Femur (tissue), 1 donor: ENCODE results near the gene MAP1LC3B2.

Source experiments
- DNase-seq: peaks from one replicate; pipeline ENCODE4 v3.0.0-alpha.2; 2017

Gene MAP1LC3B2

DNA sequence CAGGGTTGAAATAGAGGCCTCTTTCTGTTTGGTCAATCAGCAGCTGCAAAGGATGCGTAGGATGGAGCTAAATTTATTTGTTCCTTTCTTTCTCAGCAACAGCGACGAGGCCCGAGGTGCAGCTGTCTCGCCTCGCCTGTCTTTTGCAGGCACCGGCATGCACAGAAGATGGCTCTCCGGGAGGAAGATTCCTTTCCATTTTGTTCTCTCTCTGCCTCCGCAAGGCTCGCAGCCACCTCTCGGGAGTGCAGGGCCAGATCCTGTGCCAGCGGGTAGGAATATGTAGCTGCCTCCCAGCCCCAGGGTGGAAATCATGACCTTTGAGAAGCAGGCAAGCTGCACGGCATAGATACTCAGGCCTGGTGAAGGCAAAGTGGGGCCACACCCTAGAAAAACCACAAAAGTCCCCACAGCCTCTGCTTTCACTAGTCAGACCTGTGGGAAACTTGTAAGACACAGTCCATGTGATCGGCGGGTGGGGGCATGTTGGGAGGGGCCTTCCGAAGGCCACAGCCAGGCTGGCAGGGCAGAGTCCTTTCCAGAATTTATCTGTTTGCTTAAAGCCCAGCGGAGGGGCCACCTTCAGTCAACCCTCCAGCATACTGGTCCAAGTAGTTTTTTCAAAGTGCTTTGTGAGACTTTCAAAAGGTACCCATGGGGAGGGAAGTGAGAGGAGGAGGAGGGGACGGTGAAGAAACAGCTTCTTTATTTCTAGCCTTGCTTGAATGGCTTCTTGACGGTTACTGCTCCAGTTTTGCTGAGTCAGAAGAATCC lies at the start of gene MAP1LC3B2:
Gene MAP1LC3B2 (plus strand): TSS at position 220 of the 774 bp plus-strand sequence. CDS start 16,562 bp downstream, outside the sequence.
- peak; percentile 86 for DNase-seq

DNA sequence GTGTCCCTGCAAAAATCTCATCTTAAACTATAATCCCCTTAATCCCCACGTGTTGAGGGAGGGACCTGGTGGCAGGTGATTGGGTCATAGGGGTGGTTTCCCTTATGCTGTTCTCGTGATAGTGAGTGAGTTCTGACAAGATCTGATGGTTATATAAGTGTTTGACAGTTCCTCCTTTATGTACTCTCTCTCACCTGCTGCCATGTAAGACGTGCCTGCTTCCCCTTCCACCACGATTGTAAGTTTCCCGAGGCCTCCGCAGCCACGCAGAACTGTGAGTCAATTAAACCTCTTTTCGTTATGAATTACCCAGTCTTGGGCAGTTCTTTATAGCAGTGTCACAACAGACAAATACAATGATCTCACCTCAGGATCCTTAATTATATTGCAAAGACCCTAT lies 45.2 kb upstream of the MAP1LC3B2 start:
- no peak for DNase-seq

DNA sequence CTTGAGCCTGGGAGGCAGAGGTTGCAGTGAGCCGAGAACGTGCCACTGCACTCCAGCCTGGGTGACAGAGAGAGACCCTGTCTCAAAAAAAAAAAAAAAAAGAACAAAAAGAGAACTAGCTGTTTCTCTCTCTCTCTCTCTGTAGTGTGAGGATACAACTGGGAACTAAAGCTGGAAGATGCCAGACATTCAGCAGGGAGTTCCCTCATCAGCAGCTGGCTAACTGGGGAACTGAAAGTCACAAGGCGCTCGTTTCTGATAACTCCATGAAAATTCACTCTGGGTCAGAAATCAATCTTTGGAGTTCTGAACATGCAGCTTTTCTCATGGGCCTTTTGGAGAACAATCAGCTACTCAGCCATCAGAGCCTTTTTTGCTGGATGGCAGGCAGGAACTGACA lies 43.5 kb upstream of the MAP1LC3B2 start:
- no peak for DNase-seq

DNA sequence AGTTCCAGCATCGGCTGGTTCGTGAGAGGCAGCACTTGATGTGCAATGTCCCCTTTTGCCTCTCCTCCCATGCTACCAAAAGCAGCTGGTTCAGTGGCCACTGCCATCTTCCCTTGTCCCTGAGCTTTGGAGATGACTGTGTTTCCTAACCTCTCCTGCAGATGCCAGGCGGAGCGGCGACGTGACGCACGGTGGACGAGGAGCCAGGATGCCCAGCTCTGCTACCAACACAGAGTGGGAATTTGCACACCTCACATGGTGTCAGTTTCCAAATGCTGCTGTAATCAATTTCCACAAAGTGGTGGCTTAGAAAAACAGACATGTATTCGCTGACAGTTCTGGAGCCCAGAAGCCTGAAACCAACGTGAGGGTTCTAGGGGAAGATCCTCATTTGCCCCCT lies 42.5 kb upstream of the MAP1LC3B2 start:
- DNase-seq = no peak

DNA sequence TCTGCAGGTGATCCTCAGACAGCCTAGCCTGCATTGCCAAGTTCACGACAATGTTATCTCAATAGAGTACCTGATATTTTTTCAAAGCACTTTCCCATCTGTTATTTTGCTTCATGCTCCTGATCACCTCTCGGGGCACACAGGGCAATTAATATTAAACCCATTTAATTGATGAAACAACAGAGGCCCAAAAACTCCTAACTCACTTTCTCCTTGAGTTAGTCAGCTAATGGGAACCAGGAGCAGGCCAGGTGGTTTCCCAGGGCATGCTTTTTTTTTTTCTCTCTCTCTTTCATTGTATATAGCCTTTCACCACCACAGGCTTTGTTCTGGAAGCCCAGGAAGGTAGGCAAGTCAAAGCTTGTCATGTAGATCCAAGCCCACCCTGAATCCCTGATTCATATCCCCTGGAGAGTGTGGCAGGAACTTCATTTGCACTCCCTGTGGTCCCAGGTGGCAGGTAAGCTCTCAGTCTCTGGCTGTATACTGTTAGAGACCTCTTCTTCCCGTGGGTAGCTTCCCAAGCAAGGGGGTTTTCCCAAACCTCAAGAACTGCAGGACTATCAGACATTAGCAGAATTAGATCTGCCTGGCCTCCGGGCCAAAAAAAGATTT lies 41.6 kb upstream of the MAP1LC3B2 start:
- no peak for DNase-seq

DNA sequence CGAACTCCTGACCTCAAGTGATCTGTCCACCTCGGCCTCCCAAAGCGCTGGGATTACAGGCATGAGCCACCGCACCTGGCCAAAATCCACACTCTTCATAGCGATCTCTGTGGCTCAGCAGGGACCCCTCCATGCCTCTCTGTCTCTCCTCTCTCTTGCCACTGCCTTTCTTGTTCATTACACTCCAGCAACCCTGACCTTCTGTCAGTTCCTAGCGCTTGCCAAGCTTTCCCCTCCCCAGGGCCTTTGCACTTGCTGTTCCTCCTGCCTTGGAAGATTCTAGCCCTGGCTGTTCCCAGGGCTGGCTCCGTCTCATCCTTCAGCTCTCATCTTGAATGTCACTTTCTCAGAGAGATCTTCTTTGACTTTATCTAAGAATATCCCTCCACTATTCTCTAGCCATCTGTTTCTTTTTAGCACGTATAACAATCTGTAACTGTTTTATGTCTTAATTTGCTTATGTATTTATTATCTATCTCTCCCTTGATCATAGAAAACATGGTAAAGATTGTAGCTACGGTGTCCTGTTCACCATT lies 38.9 kb upstream of the MAP1LC3B2 start:
- no peak for DNase-seq

DNA sequence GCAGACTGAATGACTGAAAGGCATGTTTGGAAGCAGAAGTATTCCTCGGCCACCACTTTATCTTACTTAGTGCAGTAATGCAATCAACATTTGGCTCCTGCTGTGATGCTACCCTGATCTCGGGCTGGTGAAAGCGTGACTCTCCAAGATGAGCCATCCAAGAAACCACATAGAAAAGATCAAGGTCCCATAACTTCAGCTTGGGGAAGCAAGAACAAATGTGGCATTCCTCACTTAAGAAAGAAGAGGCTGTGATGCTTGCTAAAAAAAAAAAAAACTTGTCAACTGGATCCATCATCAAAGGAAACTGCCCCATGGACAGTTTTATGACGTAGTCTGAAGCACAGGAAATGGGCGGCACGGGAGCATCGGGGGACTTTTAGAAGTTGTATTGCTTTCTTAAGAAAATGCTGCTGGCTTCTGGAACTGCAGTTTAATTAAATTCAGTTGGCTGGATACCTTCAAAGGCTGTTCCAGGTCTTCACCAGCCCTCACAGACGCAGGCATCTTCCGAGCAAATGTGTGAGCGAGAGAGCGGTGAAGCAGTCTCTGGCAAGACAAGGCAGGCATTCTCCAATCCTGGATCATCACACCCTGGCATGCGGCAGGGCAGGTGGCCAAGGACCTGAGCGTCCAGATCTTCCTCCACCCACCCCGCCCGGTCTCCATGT lies 38.2 kb upstream of the MAP1LC3B2 start:
- peak; percentile 34 for DNase-seq

DNA sequence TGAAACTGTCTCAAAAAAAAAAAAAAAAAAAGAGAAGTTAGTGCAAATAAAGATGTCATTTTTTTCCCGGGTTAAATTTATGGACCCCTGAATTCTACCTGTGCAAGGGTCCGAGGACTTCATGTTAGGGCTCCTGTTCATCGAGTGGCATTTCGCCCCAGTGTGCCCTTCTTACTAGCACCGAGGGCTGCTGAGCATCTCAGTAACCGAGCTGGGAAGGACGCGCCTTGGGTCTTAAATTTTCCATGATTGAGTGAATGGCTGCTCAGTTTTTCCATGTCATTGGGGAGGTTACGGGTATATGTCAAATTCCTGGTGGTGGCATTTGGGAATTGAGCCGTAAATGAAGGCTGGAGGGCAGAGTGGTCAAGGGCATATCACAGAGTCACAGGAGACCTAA lies 34.9 kb upstream of the MAP1LC3B2 start:
- no peak for DNase-seq

DNA sequence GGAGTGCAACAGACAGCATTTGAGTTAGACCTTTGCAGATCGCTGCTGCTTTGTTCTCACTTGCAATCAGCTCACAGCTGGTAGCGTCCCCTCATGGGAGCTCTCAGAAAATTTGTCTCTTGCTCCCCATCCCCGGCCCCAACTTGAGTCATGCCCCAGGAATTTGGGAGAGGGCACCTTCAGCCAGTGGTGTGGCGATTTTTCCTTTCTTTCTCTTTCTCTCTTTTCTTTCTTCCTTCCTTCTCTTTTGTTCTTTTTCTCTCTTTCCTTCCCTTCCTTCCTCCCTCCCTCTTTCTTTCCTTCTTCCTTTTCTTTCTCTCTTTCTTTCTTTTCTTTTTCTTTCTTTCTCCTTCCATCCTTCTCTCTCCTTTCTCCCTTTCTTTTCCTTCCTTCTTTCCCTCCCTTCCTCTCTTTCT lies 34.2 kb upstream of the MAP1LC3B2 start:
- peak; percentile 47 for DNase-seq

DNA sequence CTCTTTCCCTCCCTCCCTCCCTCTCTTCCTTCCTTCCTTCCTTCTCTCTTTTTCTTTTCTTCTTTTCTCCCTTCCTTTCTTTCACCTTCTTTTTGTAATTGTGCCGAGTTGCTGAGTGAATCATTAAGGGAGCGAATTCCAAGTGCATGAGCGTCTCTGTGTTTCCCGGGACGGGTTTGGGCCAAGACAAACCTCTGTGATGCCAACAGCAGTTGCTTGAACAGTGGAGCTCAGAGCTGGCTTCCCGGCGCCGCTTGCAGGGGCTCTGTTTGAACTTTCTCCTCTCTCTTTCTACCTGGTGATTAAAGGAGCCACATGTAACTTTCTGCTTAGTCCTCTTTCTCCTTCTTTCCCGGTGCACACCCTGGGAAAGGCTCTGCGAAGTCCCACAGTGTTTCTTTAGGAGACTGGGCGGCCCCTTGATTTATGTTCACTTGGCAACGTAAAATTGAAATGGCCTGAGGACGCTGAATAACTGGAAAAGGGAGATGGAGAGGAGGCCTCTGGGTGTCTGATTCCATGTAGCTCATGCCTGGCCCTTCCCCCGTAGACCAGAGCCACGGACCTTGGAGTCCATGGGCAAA lies 33.7 kb upstream of the MAP1LC3B2 start:
- DNase-seq = peak; percentile 92

DNA sequence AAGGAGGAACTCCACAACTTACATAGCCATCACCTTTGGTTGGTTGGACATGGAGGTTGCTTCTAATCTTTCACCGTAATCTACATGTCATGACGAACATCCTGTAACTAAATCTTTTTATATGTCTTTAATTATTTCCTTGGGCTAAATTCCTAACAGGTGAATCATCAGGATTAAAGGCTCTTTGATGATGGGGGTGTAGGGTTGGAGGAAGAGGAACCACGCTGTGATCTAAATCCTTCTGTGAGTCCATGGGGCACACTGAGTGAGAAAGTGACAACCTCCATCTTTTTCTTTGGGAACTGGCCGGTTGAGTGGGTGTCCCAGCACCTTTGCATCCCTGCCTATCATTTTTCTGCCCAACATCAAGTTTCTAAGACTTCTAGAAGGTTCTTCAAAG lies 31.1 kb upstream of the MAP1LC3B2 start:
- DNase-seq = no peak

DNA sequence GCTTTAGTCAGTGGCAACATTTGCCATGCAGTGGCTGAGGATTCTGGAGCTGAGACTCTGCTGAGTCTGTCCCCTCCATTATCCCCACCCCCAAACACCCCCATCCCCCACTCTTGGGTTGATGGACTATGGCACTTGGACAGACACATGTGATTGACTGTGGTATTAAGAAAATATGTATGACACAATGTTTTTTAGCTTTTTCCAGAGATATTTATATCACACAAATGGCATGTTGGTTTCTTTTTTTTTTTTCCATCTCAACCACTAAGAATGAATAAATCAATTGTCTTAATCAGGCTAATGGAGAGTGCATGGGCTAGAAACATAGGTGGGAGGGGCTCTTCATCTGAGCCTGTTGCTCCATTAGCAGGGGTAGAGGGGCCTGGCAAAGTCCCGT lies 30.7 kb upstream of the MAP1LC3B2 start:
- no peak for DNase-seq

DNA sequence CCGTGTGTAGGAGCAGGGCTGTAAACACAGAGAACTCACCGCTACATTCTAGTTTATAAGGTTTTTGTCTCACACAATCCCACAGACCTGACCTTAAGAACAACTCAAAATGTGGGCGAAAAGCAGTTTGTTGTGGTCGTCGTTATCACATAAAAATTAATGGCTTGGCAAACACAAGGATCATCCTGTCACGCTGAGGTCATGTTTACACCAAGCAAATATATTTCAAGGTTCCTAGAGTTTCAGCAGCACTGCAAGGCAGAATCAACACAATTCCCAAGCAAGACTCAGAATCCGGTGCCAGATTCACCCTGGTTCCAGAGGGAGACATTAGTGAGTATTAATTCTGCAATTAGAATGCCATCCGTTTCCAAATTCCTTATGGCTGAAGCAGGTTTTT lies 30.1 kb upstream of the MAP1LC3B2 start:
- DNase-seq = no peak

DNA sequence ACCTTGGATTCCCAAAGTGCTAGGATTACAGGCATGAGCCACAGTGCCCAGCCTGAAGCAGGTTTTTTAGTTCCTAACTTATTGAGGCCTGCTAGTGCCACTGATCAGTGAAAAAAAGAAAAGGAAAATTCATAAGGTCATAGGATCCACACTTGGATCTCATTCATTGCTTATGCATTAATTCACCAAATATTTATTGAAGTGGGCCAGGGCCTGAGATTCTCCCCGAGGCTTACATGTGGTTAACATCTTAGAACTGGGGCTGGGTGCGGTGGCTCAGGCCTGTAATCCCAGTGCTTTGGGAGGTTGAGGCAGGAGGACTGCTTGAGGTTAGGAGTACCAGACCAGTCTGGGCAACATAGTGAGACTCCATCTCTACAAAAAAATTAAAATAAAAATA lies 29.5 kb upstream of the MAP1LC3B2 start:
- DNase-seq = no peak

DNA sequence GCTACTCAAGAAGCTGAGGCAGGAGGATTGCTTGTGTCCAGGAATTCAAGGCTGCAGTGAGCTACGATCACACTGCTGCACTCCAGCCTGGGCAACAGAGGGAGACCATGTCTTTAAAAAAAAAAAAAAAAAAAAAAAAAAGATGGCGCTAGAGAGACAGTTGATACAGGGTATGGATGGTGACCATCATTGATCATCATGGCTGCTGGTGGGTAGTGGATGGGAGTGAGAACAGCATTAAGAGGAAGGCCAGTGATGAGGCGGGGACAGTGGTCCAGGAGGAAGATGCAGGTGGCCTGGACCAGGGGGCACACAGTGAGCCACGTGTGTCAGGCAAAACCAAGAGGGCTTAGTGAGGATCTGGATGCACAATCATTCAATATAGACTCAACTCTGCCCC lies 26.8 kb upstream of the MAP1LC3B2 start:
- DNase-seq = no peak

DNA sequence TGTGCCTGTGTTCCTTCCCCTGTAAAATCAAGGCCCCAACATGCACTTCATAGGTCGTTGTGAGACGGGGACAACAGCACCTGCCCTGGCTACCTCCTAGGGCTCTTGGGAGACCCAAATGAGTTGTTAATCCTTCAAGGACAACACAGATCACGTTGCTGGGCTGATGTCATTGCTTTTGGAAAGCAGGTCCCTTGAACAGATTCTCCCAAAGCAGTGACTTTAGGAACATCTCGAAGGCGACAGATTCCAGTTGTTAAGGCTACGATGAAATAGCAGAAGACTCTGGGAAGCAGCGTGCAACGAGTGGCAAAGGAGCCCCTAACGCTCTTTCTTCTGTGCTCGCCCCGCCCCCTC lies 26.2 kb upstream of the MAP1LC3B2 start:
- DNase-seq = no peak

DNA sequence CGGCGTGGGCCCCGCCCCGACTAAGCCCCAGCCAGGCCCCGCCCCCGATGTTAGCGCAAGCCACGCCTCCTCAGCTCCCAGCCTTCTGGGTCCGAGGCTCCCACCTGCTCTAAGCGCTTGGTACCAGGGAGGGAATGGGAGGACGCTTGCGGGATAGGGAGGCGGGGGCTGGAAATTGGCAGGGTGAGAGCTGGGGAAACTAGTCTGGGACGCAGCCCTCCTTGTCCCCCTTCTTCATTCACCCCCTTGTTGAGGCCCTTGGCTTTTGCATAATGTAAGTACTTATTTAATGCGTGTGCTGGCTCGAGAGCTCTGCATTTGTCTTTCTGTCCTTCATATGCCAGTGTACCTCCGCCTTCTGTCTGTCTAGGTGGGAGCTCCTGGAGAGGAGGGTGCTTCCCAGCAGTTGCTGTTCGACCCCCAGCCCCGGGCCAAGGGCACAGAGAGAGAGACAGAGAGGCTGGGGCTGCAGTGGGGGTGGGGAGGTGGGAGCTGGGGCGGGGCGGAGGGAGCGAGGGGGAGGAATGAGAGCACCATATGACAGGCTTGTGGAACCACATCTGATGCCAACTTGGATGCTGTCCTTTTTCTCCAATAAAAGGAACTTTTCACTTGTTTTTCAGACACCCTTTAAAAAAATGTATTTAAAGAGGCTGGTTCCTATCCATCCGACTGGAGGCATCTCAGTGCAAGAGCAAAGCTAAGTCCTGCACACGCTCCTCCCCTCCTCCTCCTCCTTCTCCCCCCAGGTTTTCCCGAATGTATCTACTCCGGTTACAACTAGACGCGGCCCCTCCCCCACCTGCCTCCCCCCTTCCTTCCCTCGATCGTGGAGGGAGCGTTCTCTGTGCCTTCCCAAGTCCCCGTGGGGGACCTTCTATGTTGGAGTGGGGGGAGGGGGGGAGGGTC lies 25.6 kb upstream of the MAP1LC3B2 start:
- DNase-seq = peak; percentile 92

DNA sequence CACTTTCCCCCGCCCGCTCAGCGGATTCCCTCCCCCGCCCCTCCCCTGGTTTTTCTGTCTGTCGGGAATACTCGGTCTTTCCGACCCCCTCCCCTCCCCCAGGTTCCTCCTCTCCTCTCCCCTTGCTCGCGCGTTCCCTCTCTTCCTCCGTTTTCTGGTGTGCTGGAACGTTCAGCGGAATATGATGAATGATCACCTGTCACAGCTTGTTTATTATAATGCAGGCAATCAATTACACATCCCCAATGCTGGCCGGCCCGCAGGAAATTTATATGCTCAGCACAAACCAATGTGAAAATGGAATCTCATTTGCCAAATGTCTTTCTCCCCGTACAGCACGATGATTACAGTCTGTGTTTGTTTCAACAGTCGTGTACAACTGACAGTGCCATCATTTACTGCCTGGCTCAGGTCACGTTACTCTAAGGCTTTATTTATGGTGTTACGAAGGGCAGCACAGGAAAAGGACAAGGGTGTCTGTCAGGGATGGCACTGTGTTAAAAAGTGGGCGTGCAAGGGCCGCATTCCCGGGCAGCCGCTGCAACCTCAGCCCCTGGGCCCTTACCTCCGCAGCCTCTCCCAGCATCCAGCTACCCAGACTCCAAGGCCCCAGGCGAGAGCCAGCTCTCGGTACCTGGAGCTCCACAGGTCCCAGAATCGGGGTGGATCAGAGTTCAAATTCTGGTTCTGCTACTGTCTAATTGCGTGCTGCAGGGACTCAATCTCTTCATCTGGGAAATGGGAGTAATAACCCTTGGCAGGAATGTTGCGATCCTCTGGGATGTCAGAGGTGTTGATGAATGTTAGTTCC lies 24.7 kb upstream of the MAP1LC3B2 start:
- DNase-seq = peak; percentile 83

DNA sequence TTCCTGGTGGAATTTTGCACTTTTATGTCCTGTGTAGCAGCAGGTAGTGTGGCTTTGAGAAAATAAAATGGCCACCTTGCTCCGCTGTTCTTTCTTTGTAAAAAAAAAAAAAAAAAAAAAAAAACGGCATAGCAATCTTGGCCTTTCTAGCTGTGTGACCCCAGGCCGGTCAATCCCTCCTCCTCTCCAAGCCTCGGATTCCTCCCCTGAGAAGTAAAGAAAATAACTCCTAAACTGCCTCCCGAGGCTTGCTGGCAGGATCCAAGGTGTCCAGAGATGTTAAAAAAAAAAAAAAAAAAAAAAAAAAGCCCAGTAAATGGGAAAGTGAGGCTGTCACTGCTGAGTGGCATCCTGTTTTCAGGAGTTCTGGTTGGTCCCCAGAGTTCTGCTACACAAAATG lies 23.9 kb upstream of the MAP1LC3B2 start:
- DNase-seq = no peak

DNA sequence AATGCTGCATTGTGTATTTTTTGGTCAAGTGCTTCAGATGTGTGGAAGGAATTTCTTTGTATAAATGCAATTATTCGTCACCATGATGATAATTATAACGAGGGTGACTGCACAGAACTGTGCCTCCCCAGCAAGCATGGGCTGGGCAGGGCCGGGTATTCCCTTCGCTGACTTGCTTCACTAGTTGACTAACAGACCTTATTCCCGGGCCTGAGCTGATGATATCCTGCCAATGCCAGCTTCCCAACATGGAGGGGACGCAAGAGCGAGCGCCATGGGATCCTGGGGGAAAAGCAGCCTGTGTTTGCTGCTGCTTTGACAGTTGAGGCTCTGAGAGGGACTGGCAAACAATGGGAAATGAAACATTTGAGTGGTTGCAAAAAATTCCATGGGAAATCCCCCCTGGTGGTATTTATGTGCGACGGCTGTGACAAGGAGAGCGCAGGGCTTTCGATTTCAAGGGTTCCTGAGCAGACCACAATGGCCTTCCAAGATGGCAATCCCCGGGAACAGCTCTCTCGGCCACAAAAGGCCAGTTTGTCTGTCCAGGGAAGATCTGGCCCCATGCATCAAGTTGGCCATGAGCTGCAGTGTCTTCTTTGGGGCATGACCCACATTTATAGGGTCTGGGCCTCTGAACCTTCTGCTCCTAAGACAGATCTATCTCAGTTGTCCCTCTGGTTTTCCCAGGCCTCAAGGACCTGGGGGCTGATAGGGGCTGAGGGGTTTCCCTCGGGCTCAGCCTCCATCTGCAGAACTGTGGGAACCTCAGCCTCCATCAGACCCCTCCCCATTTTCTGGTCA lies 21.9 kb upstream of the MAP1LC3B2 start:
- DNase-seq = no peak
